Kidney (tissue), 14 donors: ENCODE results near the gene KIAA2012. TPM values are rescaled to one million over a fixed set of nuclear protein-coding genes. Genes with fewer than 3 reads are reported as not detected.
A peak's percentile ranks its signal among the peaks of the same experiment; 100 is the strongest.

ENCODE experiments used
- DNase-seq, 5 donors: peaks; one replicate each; pipeline ENCODE4 v3.0.0-alpha.2; 2013 to 2020
- FAIRE-seq: peaks from 2 replicates; lab custom pipeline; 2012; peaks lifted over from hg19 to GRCh38; lab: Jason Lieb, UNC
- H3K27ac ChIP-seq, 2 donors: one replicate each; pipeline ENCODE4 v1.7.0; 2013; ENCODE audit warnings: low read depth in 2 of 2, low read length in 2 of 2, inconsistent platforms in 1 of 2
- H3K27me3 ChIP-seq: one replicate; pipeline ENCODE4 v1.7.1; 2013; ENCODE audit warnings: low read length, inconsistent platforms; ENCODE audit not compliant: control insufficient read depth, insufficient read depth
- H3K36me3 ChIP-seq, 3 donors: one replicate each; pipeline versions ENCODE4 v1.7.0 to v1.7.1; 2013; ENCODE audit warnings: low read length in 3 of 3, control low read depth in 1 of 3, inconsistent platforms in 1 of 3; ENCODE audit not compliant: insufficient read depth in 3 of 3, control insufficient read depth in 2 of 3
- H3K4me1 ChIP-seq, 3 donors: one replicate each; pipeline versions ENCODE4 v1.7.0 to v1.7.1; 2013; ENCODE audit warnings: low read length in 3 of 3, inconsistent platforms in 1 of 3, low read depth in 1 of 3; ENCODE audit not compliant: control insufficient read depth in 2 of 3, insufficient read depth in 2 of 3
- H3K4me3 ChIP-seq, 3 donors: one replicate each; pipeline versions ENCODE4 v1.7.0 to v1.8.1; 2013; ENCODE audit warnings: low read length in 3 of 3, control low read depth in 1 of 3, inconsistent platforms in 1 of 3
- H3K9ac ChIP-seq, 3 donors: one replicate each; pipeline versions ENCODE4 v1.7.0 to v1.7.1; 2013; ENCODE audit warnings: low read length in 3 of 3, control low read depth in 1 of 3, inconsistent platforms in 1 of 3
- H3K9me3 ChIP-seq, 3 donors: one replicate each; pipeline versions ENCODE4 v1.7.0 to v1.7.1; 2013; ENCODE audit warnings: low read length in 3 of 3, control low read depth in 1 of 3, inconsistent platforms in 1 of 3; ENCODE audit not compliant: control insufficient read depth in 2 of 3, insufficient read depth in 1 of 3
- intact Hi-C: fragments of 100-400 bp; cut with DNase I; formaldehyde crosslinking; loops from one replicate; pipeline ENCODE4 v1.11.1; 2022
- polyA plus RNA-seq: library from polyadenylated mRNA; stranded (reverse); fragments of 350-450 nt; fragmentation: Illumina TruSeq; extraction: RNeasy Lipid Tissue Mini Kit (QIAGEN cat#74804); gene quantifications from one replicate; pipeline ENCODE4 v1.2.3, GENCODE V29; 2014; ENCODE audit warnings: low read depth, low replicate concordance; ENCODE audit not compliant: insufficient read depth
- total RNA-seq: library from RNA; stranded (reverse); fragmentation: NEBNext Ultra II Directional; extraction: Animal tissue kit (Norgen Biotek cat#: 25700); gene quantifications from one replicate; pipeline ENCODE4 v1.2.1, GENCODE V29; 2021
- TF ChIP-seq, protein P1 (sequence below): IDR thresholded peaks from 3 replicates; pipeline ENCODE4 v1.5.1; 2012; ENCODE audit warnings: mild to moderate bottlenecking, moderate library complexity, borderline replicate concordance; ENCODE audit not compliant: insufficient read depth; ENCODE audit errors: extremely low read depth
- donor health status: control.
- donor health status: control.
- donor health status: control.
- donor health status: control.
- donor health status: control.
- donor health status: DM: yes; HTN: yes; CAD: no.
- donor health status: Normal renal cell carcinoma (clear cell type).

Gene KIAA2012
- total and polyA plus RNA-seq, 2 donors from 2014 or later = not detected

DNA sequence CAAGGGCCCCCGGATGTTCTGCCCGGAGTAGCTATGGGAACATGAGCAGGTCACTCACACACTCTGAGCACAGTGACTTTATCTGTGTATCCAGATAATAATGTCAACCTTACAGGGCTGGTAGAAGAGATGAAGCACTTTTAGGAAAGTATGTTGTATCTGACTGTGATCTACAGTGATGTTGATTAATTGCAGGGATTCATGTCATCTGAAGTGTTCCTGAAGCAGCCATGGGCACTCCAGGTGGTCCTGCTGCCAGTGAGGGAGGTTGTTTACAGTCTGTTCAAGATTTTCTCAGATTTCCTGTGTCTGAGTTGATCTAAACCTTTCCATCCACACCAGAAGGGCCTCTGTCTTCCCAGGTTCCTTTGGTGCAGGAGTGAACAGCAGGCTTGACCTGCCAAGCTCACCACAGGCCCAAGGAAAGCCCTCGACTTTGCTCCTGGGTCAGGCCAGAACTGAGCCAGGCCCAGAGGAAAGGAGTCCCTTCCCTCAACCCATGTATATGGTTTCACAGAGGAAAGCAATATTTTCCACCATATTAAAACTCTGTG lies 28.0 kb downstream of the KIAA2012 start:
- intact Hi-C loops = no loop called here
- no peak overlapping the region for H3K4me3 ChIP-seq
- peak in 3 of 5 donors; percentile 58 to 77 (median 62) for DNase-seq
- no peaks in the 10 kb centered on the region for H3K27me3 ChIP-seq
- H3K9ac ChIP-seq = no peak overlapping the region
- no peaks in the 10 kb centered on the region for H3K4me1 ChIP-seq
- TF ChIP-seq, protein P1, sequence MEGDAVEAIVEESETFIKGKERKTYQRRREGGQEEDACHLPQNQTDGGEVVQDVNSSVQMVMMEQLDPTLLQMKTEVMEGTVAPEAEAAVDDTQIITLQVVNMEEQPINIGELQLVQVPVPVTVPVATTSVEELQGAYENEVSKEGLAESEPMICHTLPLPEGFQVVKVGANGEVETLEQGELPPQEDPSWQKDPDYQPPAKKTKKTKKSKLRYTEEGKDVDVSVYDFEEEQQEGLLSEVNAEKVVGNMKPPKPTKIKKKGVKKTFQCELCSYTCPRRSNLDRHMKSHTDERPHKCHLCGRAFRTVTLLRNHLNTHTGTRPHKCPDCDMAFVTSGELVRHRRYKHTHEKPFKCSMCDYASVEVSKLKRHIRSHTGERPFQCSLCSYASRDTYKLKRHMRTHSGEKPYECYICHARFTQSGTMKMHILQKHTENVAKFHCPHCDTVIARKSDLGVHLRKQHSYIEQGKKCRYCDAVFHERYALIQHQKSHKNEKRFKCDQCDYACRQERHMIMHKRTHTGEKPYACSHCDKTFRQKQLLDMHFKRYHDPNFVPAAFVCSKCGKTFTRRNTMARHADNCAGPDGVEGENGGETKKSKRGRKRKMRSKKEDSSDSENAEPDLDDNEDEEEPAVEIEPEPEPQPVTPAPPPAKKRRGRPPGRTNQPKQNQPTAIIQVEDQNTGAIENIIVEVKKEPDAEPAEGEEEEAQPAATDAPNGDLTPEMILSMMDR = no peak
- no peaks in the 10 kb centered on the region for H3K9me3 ChIP-seq
- H3K27ac ChIP-seq = no peak overlapping the region
- FAIRE-seq = no peak
- H3K36me3 ChIP-seq = no peaks in the 10 kb centered on the region

- DNase-seq = no peak
- no peaks in the 10 kb centered on the region for H3K27me3 ChIP-seq
- no peaks in the 10 kb centered on the region for H3K4me1 ChIP-seq
- no peak overlapping the region for H3K9ac ChIP-seq
- H3K36me3 ChIP-seq = no peaks in the 10 kb centered on the region
- no peak overlapping the region for H3K27ac ChIP-seq
- no peaks in the 10 kb centered on the region for H3K9me3 ChIP-seq
- TF ChIP-seq, protein P1 = no peak
- intact Hi-C loops = no loop called here
- FAIRE-seq = no peak
- H3K4me3 ChIP-seq = no peak overlapping the region
Observed at GRCh38 chr2:202102425-202103000, 29.5 kb downstream of the KIAA2012 start.

DNA sequence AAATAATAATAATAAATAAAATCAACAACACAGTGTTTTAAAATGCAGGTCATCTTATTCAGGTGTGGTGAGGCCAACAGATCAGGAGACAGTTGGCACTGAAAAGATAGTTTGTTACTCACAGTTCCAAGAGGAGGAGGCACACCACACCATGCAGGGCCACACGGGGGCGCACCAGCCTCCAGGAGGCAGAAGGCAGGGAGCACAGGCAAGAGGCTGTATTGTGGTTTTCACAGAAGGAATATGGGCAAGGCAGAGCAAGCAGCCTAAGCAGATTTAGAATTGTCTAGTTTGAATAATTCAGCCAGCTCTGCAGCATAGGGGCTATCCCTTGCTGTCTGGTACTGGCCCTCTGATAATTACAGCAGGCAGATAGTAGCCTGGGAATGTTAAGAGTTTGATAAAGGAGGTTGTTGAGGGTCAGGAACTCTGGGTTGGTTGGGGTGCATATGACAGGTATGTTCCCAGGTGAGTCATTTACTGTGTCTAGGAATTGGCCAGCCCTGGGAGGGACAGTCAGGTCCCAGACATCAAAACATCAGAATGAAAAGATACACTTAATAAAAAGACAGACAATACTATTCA lies 31.3 kb downstream of the KIAA2012 start:
- Histone ChIP-seq H3K36me3 (no peaks in the 10 kb centered on the region), H3K9me3 (no peaks in the 10 kb centered on the region), H3K4me1 (no peaks in the 10 kb centered on the region), H3K9ac (no peak overlapping the region), H3K27ac (no peak overlapping the region), H3K27me3 (no peaks in the 10 kb centered on the region), H3K4me3 (no peak overlapping the region)
- FAIRE-seq (no peak), DNase-seq (no peak)
- intact Hi-C loops = no loop called here
- TF ChIP-seq, protein P1 = no peak
